GM21619 (cell line): ENCODE data around the gene ZNF514.
"Not testable (repeated sequence)": the region's sequence is repeated elsewhere in the genome, so short reads cannot be mapped to it uniquely, and the experiment has no call there.

ENCODE experiments used
- ATAC-seq: cut with Tn5 transposase; IDR thresholded peaks from one replicate; pipeline ENCODE4 v1.9.1; 2021; ENCODE audit not compliant: unreplicated experiment

ZNF514 gene

DNA sequence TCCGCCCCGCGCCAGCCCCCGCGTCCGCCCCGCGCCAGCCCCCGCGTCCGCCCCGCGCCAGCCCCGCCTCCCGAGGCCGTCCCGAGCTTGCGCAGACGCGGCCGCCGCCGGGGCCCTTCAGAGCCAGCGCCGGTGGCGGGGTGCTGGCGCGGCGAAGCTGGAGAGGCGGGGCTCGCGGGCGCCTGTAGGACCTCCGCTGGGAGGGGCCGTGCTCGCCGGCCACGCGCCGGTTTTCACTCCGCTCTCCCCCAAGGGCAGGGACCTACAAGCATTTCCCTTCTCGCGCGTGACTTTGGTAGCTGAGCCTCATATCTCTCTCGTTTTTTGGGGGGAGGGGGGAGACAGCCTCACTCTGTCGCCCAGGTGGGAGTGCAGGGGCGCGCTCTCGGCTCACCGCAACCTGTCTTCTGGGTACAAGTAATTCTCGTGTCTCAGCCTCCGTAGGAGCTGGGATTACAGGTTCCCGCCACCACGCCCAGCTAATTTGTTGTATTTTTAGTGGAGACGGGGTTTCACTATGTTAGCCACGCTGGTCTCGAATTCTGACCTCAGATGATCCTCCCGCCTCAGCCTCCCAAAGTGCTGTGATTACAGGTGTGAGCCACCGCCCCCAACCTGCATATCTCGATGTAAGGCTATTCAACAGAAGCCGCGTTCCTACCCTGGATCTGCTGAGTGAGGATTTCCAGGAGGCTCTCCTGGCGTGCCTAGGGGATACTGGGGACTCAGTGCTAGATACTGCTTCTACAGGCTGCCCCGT, at the start of gene ZNF514:
Gene ZNF514 (minus strand): TSS at position 159 of the 760 bp plus-strand sequence. CDS start 6,595 bp downstream, outside the sequence.
- peak; percentile 86 for ATAC-seq

- no peak for ATAC-seq
Measured at GRCh38 chr2:95208106-95208505, 48.5 kb upstream of the ZNF514 start.

GRCh38 chr2:95207111-95207961, 47.7 kb upstream of the ZNF514 start, which contains the start of gene ZNF892:
Gene ZNF892, plus strand, starts transcription at chr2:95207521. Its CDS starts 295 bp downstream, at chr2:95207816.
- ATAC-seq = peak; percentile 97

DNA sequence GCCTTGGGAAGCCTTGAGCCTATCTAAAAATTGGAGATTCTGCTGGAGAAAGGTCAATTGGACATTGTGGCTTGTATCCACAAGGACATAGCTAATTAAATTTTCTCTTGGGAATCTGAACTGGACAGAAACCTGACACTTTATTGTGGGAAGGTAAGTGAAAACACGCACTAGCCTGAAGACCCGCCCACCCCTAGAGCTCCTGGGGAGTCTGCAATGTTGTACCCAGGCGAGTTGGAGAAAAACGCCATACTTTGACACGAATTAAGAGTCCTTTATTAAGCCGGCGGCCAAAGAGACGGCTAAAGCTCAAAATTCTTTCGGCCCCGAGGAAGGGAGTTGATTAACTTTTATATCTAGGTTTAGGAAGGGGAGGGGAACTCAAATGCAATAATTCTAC, 46.4 kb upstream of the ZNF514 start:
- no peak for ATAC-seq

DNA sequence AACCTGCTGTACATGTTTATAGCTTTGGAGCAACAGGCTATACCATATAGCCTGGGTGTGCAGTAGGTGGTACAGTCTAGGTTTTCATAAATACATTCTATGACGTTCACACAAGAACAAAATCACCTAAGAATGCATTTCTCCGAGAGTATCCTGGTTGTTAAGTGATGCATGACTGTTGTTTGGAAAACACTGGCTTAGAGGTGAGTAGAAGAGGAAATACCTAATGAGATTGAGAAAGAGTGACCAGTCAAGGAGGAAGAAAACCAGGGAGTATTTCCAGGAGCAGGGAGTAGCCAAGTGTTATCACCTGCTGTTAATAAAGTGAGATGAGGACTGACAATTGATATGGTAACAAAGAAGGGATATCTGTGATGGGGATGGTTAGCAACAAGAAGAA, 44.7 kb upstream of the ZNF514 start:
- ATAC-seq = no peak

DNA sequence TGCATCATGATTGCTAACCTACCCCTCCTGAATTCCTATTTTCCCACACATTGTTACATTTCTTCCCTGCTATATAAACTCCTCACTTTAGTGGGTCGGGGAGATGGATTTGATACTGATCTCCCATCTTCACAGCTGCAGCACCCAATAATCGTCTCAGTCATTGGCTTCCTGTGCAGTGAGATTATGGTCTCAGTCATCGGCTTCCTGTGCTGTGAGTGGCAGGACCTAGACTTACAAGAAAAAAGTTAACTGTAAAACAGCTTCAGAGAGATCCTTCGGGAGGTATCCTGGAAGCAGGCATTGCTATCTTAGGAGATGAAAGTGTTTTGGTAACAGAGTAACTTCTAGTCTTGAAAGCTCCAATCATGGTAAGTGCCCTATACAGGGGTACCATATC, 44.3 kb upstream of the ZNF514 start:
- no peak for ATAC-seq

DNA sequence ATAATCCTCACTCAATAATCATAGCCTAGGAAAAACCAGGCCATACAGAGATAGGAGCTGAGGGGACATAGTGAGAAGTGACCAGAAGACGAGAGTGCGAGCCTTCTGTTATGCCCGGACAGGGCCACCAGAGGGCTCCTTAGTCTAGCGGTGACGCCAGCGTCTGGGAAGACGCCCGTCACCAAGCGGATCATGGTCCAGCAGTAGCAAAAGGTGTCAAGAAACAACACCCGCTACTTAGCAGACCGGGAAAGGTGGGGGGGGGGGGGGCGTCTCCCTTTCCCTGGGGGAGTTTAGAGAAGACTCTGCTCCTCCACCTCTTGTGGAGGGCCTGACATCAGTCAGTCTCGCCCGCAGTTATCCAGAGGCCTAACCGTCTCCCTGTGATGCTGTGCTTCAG, 33.3 kb upstream of the ZNF514 start:
- not testable (repeated sequence) for ATAC-seq

DNA sequence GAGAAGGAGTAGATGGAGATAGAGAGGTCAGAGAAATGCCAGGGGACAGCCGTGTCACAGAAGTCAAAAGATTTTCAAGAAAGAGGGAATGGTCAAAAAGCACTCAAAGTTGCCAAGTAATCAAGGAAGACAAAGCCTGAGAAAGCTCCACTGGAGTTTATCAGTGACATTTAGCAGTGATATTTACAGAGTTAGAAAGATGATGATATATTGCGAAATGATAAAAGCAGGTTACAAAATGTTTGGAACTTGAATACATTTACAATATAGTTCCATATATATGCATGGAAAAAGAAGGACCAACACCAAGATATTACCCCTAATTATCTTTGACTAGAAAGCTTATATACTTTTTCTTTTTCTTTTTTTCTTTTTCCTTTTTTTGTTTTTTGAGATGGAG, 26.3 kb upstream of the ZNF514 start:
- ATAC-seq = no peak

GRCh38 chr2:95185197-95185596, 25.5 kb upstream of the ZNF514 start:
- ATAC-seq = no peak

DNA sequence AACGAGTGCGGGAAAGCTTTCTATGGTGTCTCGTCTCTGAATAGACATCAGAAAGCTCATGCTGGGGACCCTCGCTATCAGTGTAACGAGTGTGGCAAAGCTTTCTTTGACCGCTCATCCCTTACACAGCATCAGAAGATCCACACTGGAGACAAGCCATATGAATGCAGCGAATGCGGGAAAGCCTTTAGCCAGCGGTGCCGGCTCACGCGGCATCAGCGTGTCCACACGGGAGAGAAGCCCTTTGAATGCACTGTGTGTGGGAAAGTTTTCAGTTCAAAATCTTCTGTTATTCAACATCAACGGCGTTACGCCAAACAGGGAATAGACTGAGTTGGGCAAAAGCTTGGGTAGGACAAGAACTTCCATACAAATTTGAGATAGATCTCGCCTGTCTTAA, 22.1 kb upstream of the ZNF514 start:
- no peak for ATAC-seq

DNA sequence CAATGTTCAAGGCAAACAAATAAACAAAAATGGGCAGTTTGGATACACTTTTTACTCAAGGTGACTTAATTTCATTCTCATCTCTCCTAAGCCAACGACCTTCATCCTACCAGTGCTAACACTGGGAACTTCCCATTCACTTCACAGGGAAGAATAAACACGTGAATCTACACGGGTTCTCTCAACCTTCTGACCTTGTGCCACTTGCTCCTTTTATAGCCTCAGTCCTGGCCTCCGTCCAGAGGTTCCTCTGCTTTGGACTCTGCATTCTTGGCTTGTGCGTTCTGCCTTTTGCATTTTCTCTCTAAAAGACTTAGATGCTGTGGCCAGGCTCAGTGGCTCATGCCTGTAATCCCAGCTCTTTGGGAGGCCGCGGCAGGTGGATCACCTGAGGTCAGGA, 19.8 kb upstream of the ZNF514 start:
- no peak for ATAC-seq

GRCh38 chr2:95174031-95174542, 14.4 kb upstream of the ZNF514 start:
- no peak for ATAC-seq

GRCh38 chr2:95171902-95172301, 12.3 kb upstream of the ZNF514 start:
- no peak for ATAC-seq

DNA sequence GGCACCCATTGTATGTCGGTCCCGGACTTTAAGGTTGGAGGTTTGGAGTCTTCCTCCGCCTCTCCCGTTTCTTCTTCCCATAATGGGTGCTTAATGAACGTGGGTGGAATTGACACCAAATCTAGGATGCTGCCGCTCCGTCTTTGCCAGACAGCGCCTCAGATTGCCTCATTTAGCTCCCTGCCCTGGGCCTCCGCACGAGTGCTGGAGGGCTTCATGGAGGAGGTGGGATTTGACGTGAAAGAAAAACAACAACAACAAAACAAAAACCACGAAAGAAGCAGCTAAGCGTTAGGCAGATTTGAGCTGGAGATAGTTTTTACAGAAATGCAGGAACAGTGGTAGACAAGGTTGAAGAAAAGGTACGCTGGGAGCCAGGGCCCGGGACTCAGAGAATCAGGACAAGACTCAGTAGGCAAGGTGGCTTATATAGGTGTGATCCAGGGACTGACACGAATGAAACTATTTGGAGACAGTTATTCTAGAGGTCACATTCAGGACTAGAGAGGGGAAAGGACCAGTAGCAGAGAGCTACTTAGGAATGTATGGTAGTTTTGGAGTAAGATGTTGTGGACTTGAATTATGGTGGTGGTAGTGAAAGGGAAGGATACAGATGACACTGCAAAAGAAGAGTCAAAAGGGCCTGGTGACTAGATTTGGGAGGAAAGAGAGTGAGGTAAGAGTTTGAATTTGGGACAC, 6.6 kb upstream of the ZNF514 start:
- ATAC-seq = no peak

DNA sequence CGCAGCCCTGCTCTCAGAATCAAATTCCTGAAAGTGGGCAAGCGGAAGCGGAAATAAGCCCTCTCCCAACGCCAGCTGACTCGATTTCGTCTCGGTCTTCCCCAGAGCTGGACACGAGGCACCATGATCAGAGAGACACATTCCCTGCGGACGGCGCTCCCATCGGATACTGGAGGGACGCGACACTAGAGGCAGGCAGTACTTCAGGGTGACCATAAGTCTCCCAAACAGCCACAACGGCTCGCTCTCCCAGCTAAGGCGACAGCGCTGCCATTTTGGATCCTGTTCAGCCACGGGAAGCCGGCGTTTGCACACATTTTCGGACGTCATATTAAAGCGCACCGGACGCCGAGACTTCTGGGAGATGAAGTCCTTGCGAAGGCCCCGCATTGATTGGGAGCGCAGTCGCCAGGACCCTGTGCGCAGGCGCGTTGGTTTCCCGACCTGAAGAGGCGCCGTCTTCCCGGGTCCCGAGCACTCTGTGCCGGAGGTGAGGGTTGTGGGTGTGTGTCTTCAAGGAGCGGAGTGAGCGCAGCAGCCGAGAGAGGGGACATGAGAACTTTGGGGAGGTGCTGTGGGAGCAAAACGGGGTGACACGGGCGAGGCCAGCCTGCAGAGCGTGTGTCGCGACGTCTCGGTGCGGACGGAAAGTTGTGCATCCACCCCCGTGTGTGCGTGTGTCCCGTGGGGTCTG, 5.9 kb upstream of the ZNF514 start, which contains the start of gene ZNF2:
Gene ZNF2 (plus strand): TSS at position 439 of the 694 bp plus-strand sequence. CDS start 10,418 bp downstream, outside the sequence.
- peak; percentile 88 for ATAC-seq

- peak; percentile 7 for ATAC-seq
Measured at GRCh38 chr2:95165030-95165370, 5.4 kb upstream of the ZNF514 start.

DNA sequence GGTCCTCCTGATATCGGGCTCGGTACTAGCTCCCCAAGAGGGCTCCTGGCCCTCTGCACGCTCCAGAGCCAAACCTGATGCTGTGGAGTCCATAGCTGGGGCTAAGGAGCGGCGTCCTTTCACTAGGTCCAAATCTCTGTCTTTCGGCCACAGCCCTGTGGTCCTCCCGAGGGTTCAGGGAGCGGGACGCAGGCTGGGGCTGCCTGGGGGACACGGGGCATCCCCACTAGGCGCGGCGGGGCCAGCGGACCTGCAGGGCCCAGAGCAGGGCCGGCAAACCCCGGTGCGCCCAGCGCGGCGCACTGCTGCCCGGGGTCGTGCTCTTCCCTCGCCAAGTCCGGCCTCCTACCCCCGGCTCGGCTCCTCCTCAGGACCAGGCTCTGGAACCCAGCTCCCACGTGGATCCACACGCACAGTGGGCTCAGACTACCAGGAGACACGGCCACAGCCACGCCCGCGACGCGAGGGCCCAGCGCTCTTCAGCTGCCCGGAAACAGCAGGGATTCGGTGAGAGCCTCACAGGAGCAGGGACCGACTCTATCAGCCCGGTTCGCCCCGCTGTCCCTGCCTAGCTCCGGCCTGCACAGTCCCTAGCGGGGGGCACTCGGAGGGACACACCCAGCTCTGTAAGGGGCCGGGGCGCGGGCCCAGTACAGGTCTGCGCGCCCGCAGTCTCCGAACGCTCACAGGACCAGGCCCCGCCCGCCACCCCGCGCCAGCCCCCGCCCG, 593 bp downstream of the ZNF514 start:
- ATAC-seq = peak; percentile 35

DNA sequence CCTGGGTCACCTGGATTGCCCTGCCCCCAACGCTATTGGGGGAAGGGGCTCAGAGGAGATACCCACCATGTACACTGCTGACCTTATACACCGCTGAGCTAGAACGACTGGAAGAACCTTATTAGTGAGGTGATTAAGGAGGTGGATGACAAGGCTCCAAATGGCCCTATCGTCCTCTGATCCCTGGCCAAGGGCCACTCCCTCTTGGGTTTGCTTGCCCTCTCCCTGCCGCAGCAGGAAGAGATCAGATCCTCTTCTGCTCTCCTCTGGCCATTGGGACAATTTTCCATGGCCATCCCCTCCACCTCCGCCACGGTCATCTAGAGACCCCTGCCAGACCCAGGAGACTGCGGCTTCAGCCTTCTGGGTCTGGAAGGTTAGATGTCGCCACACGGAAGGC, 1.2 kb downstream of the ZNF514 start:
- no peak for ATAC-seq

GRCh38 chr2:95149397-95149984, 10.2 kb downstream of the ZNF514 start:
- no peak for ATAC-seq

DNA sequence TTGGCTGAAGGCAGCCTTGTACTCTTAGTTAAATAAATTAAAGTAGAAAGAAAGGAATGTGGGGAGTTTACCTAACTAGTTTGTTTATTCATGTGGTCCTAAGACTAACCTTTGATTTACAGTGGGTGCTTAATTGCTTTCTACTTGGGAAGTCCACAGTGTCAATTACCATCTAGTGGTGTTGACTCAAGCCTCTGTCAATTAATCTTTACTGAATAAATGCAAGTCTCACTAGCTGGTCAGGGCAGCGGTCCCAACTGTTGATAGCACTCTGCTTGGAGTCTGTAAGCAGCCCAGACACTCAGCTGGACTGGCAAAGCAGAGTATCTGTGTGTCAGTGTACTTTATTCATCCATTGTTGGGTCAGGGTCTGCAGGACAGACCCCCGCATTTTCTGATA, 15.8 kb downstream of the ZNF514 start:
- ATAC-seq = no peak
